GM10248 (cell line): ENCODE measurements around the gene SLC8A3.
A peak's percentile ranks its signal among the peaks of the same experiment; 100 is the strongest.

ENCODE experiments used
- CTCF ChIA-PET: fragments of 300-600 bp; sonication (Branson Sonifier 250); formaldehyde crosslinking; extraction: SDS; loops from one replicate; lab custom pipeline; 2021; ENCODE audit warnings: antibody characterized with exemption; lab: Yijun Ruan, JAX
- POLR2A ChIA-PET: fragments of 350-650 bp; sonication (Branson Sonifier 250); formaldehyde crosslinking; extraction: SDS; loops from one replicate; lab custom pipeline; 2020; ENCODE audit warnings: antibody characterized with exemption; lab: Yijun Ruan, JAX
- DNase-seq: peaks from one replicate; pipeline ENCODE4 v3.0.0; 2012; ENCODE audit errors: extremely low spot score
- CTCF ChIP-seq: IDR thresholded peaks from 2 replicates; pipeline ENCODE4 v1.5.1; 2012; ENCODE audit warnings: mild to moderate bottlenecking, low read depth; ENCODE audit errors: extremely low read depth, missing control alignments, control extremely low read depth

Gene SLC8A3

GRCh38 chr14:70087380-70087697 is 101.4 kb downstream of the SLC8A3 start:
- DNase-seq, result no peak
- ChIA-PET POLR2A (no interaction called here), CTCF (interaction anchor here (0.6 to 1.9 kb wide), 18 partner anchors 9 to 735 kb away, joined by 3 to 8 read pairs (median 4); no protein-coding TSS in a partner anchor)
- TF ChIP-seq CTCF, result no peak

- DNase-seq, result peak; percentile 26
- CTCF ChIA-PET, result interaction anchor here (0.6 to 1.9 kb wide), 18 partner anchors 10 to 736 kb away, joined by 3 to 8 read pairs (median 4); no protein-coding TSS in a partner anchor
- TF ChIP-seq CTCF, result peak; percentile 43
- POLR2A ChIA-PET, result interaction anchor here (0.7 kb wide), 1 partner anchor 192 kb away, joined by 7 read pairs; no protein-coding TSS in a partner anchor
Measured at GRCh38 chr14:70086685-70087379, 101.9 kb downstream of the SLC8A3 start.

GRCh38 chr14:70084226-70084625 is 104.5 kb downstream of the SLC8A3 start:
- POLR2A ChIA-PET, result no interaction called here
- TF ChIP-seq CTCF, result no peak
- DNase-seq, result no peak
- CTCF ChIA-PET, result interaction anchor here (1.1 to 3.6 kb wide), 4 partner anchors 7 to 233 kb away, joined by 3 to 12 read pairs (median 5); no protein-coding TSS in a partner anchor

- no peak for TF ChIP-seq CTCF
- no peak for DNase-seq
- ChIA-PET CTCF (interaction anchor here (0.9 to 3.6 kb wide), 4 partner anchors 8 to 23 kb away, joined by 3 to 14 read pairs (median 8); no protein-coding TSS in a partner anchor), POLR2A (no interaction called here)
Measured at GRCh38 chr14:70082394-70082793, 106.4 kb downstream of the SLC8A3 start.

GRCh38 chr14:70080076-70080475 is 108.7 kb downstream of the SLC8A3 start:
- no peak for TF ChIP-seq CTCF
- no peak for DNase-seq
- ChIA-PET CTCF (no interaction called here), POLR2A (no interaction called here)

- DNase-seq, result no peak
- ChIA-PET POLR2A (no interaction called here), CTCF (interaction anchor here (1.2 to 2.1 kb wide), 2 partner anchors 13 to 260 kb away, joined by 3 to 6 read pairs; no protein-coding TSS in a partner anchor)
- TF ChIP-seq CTCF, result no peak
Measured at GRCh38 chr14:70078329-70078728, 110.4 kb downstream of the SLC8A3 start.
